ENCODE results near the gene CHRM3.

- TF ChIP-seq POLR2A (IDR thresholded peaks at IDR 0.05), result no peak
- TF ChIP-seq CTCF (IDR thresholded peaks at IDR 0.05), result no peak
These were observed 2.2 kb downstream of the CHRM3 start for GRCh38 chr1:239388578-239388977.

All from testis (tissue), 2 donors.